NCI-H748 treated with DMSO at 0.1 percent for 48 hours (cell line): Measurements from ENCODE around the gene OSBP2.

Experiments used
- DNase-seq: peaks from one replicate; lab custom pipeline; 2025; lab: John Stamatoyannopoulos, UW

Gene OSBP2

GRCh38 chr22:30940685-30941362 is 246.2 kb downstream of the OSBP2 start:
- no peak for DNase-seq

- no peak for DNase-seq
Measured at GRCh38 chr22:30941363-30941740, 246.7 kb downstream of the OSBP2 start.

- no peak for DNase-seq
Measured at GRCh38 chr22:30943368-30943767, 248.7 kb downstream of the OSBP2 start.

DNA sequence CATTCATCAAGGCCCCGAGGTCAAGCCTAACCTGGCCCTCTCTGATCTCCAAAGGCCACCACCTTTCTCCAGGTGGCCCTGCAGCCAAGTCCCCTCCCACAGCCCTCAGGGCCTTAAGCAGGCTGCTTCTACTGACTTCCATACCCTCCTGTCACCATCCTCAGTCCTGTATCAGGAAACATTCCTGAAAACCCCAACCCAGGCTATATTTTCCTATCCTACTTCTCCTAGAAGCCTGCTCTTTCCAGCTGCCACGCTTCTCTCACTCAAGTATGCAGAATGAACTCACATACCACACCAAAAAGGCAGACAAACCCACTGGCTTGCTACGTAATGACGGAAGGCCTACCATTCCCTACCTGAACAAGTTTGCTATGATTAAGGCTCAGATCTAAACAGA is 250.3 kb downstream of the OSBP2 start:
- no peak for DNase-seq

DNA sequence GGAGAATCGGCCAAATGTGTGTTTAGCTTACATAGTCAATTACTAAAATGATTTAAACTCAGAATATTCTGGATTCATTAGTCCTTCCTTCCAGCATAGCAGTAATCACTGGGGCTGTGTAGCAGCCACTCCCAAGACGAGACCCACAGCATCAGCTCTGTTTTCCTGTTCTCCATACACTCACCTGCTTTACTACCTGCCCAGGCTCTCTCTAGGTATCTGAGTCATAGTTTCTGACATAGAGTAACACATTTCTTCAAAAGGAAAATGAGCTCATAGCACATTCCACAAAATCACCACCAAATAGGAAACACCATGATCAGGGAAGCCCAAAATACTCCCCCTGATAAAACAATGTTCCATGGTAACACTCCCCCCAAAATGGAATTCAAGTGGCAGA is 251.0 kb downstream of the OSBP2 start:
- DNase-seq, result no peak

GRCh38 chr22:30946354-30946753 is 251.7 kb downstream of the OSBP2 start:
- DNase-seq, result no peak

- DNase-seq, result no peak
Measured at GRCh38 chr22:30947173-30947815, 252.6 kb downstream of the OSBP2 start.

GRCh38 chr22:30947816-30948454 is 253.3 kb downstream of the OSBP2 start:
- no peak for DNase-seq

GRCh38 chr22:30948930-30949342 is 254.3 kb downstream of the OSBP2 start:
- no peak for DNase-seq

GRCh38 chr22:30949934-30950660 is 255.4 kb downstream of the OSBP2 start:
- no peak for DNase-seq

DNA sequence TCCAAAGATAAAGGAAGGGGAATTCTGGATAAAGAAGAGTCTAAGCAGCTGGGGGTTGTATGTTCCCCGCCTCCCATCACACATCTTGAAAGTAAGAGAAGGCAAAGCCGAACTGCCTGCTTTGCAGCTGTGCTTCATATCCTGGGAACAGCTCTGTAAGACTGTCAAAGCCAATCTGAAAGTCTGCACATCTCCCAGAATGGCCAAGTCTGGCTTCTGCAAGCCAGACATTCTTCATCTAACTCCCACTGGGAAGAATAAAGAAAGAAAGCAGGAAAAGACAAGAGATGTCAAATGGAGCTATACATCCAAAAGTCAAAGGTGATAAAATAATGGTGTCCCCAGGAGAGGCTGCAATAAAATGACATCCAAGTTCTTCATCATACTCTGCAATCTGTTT is 258.5 kb downstream of the OSBP2 start:
- no peak for DNase-seq

DNA sequence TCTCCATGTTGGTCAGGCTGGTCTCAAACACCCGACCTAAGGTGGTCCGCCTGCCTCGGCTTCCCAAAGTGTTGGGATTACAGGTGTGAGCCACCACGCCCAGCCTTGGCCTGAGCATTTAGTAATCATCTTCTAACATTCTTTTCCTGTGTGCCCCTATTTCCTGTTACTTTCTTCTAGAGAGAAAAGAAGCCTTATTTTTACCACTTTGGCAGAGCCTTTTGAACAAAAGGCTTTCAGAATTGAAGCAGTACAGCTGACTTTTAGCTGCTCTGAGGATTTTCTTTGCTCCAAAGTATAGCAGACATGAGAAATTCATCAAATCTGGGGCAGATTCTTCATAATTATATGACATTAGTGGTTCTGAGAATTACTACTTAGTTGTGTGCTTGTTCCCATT is 260.5 kb downstream of the OSBP2 start:
- DNase-seq, result no peak
